LNCaP clone FGC (cell line): ENCODE data around the gene DGKA.

ENCODE experiments used
- DNase-seq: peaks from one replicate; pipeline ENCODE4 v3.0.0-alpha.2; 2011; ENCODE audit warnings: low read depth
- H3K4me3 ChIP-seq: 2 replicates; pipeline ENCODE4 v1.5.1; 2011; ENCODE audit warnings: mild to moderate bottlenecking, low read depth, low read length, control low read depth
- CTCF ChIP-seq: IDR thresholded peaks from 2 replicates; pipeline ENCODE4 v1.5.1; 2012; ENCODE audit warnings: mild to moderate bottlenecking; ENCODE audit not compliant: control insufficient read depth, insufficient read depth; ENCODE audit errors: extremely low read depth

DGKA gene

DNA sequence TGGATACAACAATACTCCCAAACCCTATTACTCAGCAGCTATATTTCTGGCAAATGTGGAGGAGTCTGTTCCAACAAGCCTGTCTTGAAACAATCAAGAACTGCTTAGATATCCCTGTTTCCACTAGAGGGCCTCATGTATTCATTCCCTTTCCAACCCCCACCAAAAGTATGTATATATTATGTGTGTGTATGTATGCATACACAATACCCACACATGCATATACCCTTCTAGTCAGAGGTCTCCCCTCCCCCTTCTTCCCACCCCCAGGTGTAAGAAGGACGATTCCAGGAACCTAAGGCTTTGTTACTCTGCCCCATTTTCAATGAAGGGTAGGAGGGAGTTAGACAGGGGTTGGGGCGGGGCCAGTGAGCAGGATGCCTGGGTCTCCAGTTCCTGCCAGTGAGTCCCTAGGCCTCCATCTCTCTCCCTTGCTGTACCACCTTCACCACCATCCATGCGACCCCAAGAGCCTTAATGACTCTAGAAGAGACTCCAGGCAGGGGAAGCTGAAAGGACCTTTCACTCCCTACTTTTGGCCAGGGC, at the start of gene DGKA:
Gene DGKA, plus strand, starts transcription at position 392 of the 546 bp plus-strand sequence. CDS start 5,342 bp downstream, outside the sequence.
- H3K4me3 ChIP-seq: peak within 1 kb of the TSS; percentile 55
- no peak for DNase-seq
- peak; percentile 60 for TF ChIP-seq CTCF

DNA sequence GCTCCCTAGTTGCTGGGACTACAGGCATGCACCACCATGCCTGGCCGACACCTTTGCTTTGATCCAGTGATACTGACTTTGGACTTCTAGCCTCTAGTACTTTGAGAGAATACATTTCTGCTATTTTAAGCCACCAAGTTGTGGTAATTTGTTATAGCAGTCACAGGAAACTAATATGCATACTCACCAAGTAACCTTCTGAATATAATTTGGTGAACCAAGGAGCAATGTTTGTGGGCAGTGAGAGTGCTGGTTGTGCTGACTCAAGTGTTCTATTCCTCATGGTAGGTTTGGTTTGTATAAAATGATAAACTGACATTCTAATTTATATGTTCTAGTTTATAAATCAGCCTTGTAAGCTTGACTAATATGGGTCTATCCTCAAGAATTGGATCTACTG, 45.8 kb upstream of the DGKA start:
- TF ChIP-seq CTCF: no peak
- DNase-seq: no peak
- no peak overlapping the region for H3K4me3 ChIP-seq

GRCh38 chr12:55891310-55891709, 39.7 kb upstream of the DGKA start:
- H3K4me3 ChIP-seq: no peak overlapping the region
- DNase-seq: no peak
- no peak for TF ChIP-seq CTCF

GRCh38 chr12:55893723-55894122, 37.2 kb upstream of the DGKA start:
- no peak for TF ChIP-seq CTCF
- no peak for DNase-seq
- H3K4me3 ChIP-seq: no peak overlapping the region

DNA sequence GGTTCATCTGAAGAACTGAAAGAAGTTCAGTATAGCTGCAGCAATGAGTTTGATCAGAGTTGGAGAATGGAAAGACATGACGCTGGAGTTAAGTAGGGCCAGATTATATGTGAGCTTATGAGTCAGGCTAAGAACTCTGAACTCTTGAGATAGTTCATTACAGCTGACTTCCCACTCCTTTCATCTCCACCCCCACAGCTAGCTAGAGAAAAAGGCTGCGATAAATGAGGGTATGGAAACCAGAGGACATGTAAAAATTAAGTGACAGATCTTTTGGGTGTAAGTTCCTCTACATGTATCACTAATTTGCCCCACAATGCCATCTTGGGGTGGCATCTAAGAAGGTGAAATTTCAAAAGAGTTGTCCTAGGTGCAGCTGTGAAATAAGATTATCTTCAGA, 31.9 kb upstream of the DGKA start:
- H3K4me3 ChIP-seq: no peak overlapping the region
- TF ChIP-seq CTCF: no peak
- DNase-seq: no peak

GRCh38 chr12:55901881-55902490, 29.0 kb upstream of the DGKA start:
- TF ChIP-seq CTCF: no peak
- DNase-seq: no peak
- H3K4me3 ChIP-seq: no peak overlapping the region

- TF ChIP-seq CTCF: no peak
- DNase-seq: no peak
- no peak overlapping the region for H3K4me3 ChIP-seq
These were observed 24.9 kb upstream of the DGKA start for GRCh38 chr12:55906056-55906455.
